Ishikawa (cell line): ENCODE measurements around the gene CXCL8.

Experiments
- CREB1 ChIP-seq: IDR thresholded peaks from 2 replicates; pipeline ENCODE4 v1.6.1; 2012; ENCODE audit warnings: low read depth
- EGR1 ChIP-seq: IDR thresholded peaks from 2 replicates; pipeline ENCODE4 v1.6.1; 2012
- EP300 ChIP-seq: IDR thresholded peaks from 2 replicates; pipeline ENCODE4 v1.6.1; 2012; ENCODE audit warnings: borderline replicate concordance
- FOXM1 ChIP-seq: IDR thresholded peaks from 2 replicates; pipeline ENCODE4 v1.6.1; 2012; ENCODE audit warnings: low read depth, borderline replicate concordance
- NFIC ChIP-seq: IDR thresholded peaks from 2 replicates; pipeline ENCODE4 v1.6.1; 2012
- RAD21 ChIP-seq: IDR thresholded peaks from 2 replicates; pipeline ENCODE4 v1.6.1; 2012; ENCODE audit warnings: low read depth
- TAF1 ChIP-seq: IDR thresholded peaks from 2 replicates; pipeline ENCODE4 v1.6.1; 2012; ENCODE audit warnings: low read depth, mild to moderate bottlenecking
- TCF12 ChIP-seq: IDR thresholded peaks from 2 replicates; pipeline ENCODE4 v1.6.1; 2012; ENCODE audit warnings: low read depth
- TEAD4 ChIP-seq: IDR thresholded peaks from 2 replicates; pipeline ENCODE4 v1.6.1; 2012
- YY1 ChIP-seq: IDR thresholded peaks from 2 replicates; pipeline ENCODE4 v1.6.1; 2012; ENCODE audit warnings: low read depth
- ZBTB7A ChIP-seq: IDR thresholded peaks from 2 replicates; pipeline ENCODE4 v1.6.1; 2012; ENCODE audit warnings: low read depth
- TF ChIP-seq, protein P1 (sequence below): IDR thresholded peaks from 2 replicates; pipeline ENCODE4 v1.6.1; 2012
- TF ChIP-seq, protein P2 (sequence below): IDR thresholded peaks from 2 replicates; pipeline ENCODE4 v1.6.1; 2012; ENCODE audit warnings: low read depth, mild to moderate bottlenecking

DNA sequence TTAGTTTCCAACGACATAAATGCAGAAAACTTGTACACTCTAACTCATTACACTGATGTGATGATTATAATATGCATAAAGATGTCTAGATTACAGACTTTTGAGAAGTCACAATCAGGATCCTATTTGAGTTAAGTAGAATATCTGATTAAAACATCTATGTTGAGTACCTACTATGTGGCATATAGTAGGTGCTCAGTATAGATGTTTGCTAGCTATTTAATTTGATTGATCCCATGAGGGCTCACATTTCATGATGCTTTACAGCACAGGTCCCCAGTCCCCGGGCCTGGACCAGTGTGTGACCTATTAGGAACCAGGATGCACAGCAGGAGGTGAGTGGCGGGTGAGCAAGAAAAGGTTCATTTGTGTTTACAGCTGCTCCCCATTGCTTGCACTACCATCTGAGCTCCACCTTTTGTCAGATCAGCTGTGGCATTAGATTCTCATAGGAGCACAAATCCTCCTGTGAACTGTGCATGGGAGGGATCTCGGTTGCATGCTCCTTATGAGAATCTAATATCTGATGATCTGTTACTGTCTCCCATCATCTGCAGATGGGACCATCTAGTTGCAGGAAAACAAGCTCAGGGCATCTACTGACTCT lies 33.0 kb upstream of the CXCL8 start:
- TF ChIP-seq, protein P1, sequence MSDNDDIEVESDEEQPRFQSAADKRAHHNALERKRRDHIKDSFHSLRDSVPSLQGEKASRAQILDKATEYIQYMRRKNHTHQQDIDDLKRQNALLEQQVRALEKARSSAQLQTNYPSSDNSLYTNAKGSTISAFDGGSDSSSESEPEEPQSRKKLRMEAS, result no peak; the same call in 1 of the 2 replicates
- TF ChIP-seq TEAD4 (no peak), EP300 (no peak), ZBTB7A (no peak), TAF1 (no peak), TCF12 (no peak), YY1 (no peak), RAD21 (no peak), CREB1 (no peak), FOXM1 (no peak), EGR1 (no peak), NFIC (no peak)
- TF ChIP-seq, protein P2, sequence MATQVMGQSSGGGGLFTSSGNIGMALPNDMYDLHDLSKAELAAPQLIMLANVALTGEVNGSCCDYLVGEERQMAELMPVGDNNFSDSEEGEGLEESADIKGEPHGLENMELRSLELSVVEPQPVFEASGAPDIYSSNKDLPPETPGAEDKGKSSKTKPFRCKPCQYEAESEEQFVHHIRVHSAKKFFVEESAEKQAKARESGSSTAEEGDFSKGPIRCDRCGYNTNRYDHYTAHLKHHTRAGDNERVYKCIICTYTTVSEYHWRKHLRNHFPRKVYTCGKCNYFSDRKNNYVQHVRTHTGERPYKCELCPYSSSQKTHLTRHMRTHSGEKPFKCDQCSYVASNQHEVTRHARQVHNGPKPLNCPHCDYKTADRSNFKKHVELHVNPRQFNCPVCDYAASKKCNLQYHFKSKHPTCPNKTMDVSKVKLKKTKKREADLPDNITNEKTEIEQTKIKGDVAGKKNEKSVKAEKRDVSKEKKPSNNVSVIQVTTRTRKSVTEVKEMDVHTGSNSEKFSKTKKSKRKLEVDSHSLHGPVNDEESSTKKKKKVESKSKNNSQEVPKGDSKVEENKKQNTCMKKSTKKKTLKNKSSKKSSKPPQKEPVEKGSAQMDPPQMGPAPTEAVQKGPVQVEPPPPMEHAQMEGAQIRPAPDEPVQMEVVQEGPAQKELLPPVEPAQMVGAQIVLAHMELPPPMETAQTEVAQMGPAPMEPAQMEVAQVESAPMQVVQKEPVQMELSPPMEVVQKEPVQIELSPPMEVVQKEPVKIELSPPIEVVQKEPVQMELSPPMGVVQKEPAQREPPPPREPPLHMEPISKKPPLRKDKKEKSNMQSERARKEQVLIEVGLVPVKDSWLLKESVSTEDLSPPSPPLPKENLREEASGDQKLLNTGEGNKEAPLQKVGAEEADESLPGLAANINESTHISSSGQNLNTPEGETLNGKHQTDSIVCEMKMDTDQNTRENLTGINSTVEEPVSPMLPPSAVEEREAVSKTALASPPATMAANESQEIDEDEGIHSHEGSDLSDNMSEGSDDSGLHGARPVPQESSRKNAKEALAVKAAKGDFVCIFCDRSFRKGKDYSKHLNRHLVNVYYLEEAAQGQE, result no peak
